ENCODE results near the gene PSORS1C2.

Gene PSORS1C2

GRCh38 chr6:31090973-31091364 lies 47.9 kb downstream of the PSORS1C2 start:
- H3K27me3 ChIP-seq: no peaks in the 10 kb centered on the region
- H3K4me1 ChIP-seq: peaks cover 10% of the 10 kb centered on the region
- H3K36me3 ChIP-seq: no peaks in the 10 kb centered on the region
- H3K4me3 ChIP-seq (ENCODE audit: low read depth, low read length): no peak overlapping the region
- DNase-seq: no peak
- no peaks in the 10 kb centered on the region for H3K9me3 ChIP-seq
- no peak for TF ChIP-seq CTCF (IDR thresholded peaks at IDR 0.05; ENCODE audit: low read depth, low read length)

GRCh38 chr6:31090275-31090972 lies 48.4 kb downstream of the PSORS1C2 start:
- Histone ChIP-seq H3K4me1 (peaks cover 10% of the 10 kb centered on the region), H3K9me3 (no peaks in the 10 kb centered on the region), H3K27me3 (no peaks in the 10 kb centered on the region), H3K36me3 (no peaks in the 10 kb centered on the region), H3K4me3 (ENCODE audit: low read depth, low read length) (no peak overlapping the region)
- no peak for DNase-seq
- no peak for TF ChIP-seq CTCF (IDR thresholded peaks at IDR 0.05; ENCODE audit: low read depth, low read length)

Measured in BE2C (cell line).